ENCODE data around the gene NANOS2.

DNA sequence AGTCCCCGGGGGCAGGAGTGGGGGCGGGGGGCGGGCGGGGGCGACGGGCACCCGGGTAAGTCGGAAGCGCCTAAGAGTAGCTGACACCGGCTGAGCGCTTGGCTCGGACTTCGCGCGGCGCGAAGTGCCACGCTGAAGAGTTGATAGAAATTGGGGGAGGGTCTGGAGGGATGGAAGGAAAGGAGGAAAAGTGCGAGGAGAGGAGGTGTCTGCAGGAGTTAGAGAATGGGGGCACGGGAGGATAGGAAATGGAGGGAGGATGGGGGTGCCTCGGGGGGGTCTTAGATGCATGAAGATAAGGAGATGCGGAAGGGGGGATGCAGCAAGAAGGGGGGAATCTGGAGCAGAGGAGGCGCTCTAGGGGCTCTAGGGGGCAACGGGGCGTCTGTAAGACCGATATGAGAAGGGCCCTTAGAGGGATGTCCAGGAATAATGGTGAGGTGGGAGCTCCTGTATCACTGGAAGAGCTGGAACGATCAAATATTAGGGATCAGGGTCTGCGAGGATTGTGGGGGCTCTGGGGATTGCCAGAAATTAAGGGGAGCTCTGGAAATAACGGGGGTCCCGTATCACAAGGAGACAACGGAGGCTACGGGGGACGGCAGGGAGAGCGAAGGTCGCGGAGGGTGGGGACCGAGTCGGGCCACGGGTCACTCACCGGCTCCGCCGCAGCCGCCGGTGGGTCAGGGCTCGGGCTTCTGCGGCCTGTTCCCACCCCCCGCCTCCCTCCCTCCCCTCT is 12.5 kb downstream of the NANOS2 start, which contains the start of gene MYPOP:
- TF ChIP-seq, protein P1, sequence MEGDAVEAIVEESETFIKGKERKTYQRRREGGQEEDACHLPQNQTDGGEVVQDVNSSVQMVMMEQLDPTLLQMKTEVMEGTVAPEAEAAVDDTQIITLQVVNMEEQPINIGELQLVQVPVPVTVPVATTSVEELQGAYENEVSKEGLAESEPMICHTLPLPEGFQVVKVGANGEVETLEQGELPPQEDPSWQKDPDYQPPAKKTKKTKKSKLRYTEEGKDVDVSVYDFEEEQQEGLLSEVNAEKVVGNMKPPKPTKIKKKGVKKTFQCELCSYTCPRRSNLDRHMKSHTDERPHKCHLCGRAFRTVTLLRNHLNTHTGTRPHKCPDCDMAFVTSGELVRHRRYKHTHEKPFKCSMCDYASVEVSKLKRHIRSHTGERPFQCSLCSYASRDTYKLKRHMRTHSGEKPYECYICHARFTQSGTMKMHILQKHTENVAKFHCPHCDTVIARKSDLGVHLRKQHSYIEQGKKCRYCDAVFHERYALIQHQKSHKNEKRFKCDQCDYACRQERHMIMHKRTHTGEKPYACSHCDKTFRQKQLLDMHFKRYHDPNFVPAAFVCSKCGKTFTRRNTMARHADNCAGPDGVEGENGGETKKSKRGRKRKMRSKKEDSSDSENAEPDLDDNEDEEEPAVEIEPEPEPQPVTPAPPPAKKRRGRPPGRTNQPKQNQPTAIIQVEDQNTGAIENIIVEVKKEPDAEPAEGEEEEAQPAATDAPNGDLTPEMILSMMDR (IDR thresholded peaks at IDR 0.05) = no peak
- no peak for TF ChIP-seq POLR2AphosphoS5 (IDR thresholded peaks at IDR 0.05)
- peak; percentile 26 for TF ChIP-seq POLR2A (IDR thresholded peaks at IDR 0.05)

All from transverse colon (tissue), 4 donors.